Activated T-cell treated with anti-CD3 and anti-CD28 coated beads, Interleukin-2, amount 50 U/mL, for 72 hours (primary cell): ENCODE data around the gene MRPS27. TPM values are rescaled to one million over a fixed set of nuclear protein-coding genes. Genes with fewer than 3 reads are reported as not detected.

Experiments
- ATAC-seq, 2 donors: fragments of 150-1000 bp; cut with Tn5 transposase; replicated peaks in 1 of 2; 2 replicates each; pipeline ENCODE4 v1.10.0; 2021; ENCODE audit warnings: moderate library complexity in 2 of 2, mild to moderate bottlenecking in 1 of 2
- DNase-seq, 2 donors: peaks; one replicate each; pipeline ENCODE4 v3.0.0; 2021 to 2022; ENCODE audit warnings: mixed read lengths in 1 of 2
- H3K27ac Mint-ChIP-seq: one replicate; pipeline ENCODE4 v1.8.0; 2022; ENCODE audit warnings: mild to moderate bottlenecking, moderate library complexity, mixed read lengths
- H3K27me3 Mint-ChIP-seq: one replicate; pipeline ENCODE4 v1.8.0; 2022; ENCODE audit warnings: low read depth, mixed read lengths
- H3K36me3 Mint-ChIP-seq, 2 donors: one replicate each; pipeline ENCODE4 v1.8.0; 2022; ENCODE audit warnings: mixed read lengths in 2 of 2, mild to moderate bottlenecking in 1 of 2; ENCODE audit not compliant: insufficient read depth in 2 of 2
- H3K4me1 Mint-ChIP-seq: one replicate; pipeline ENCODE4 v1.8.0; 2022; ENCODE audit warnings: low read depth, mixed read lengths
- H3K4me3 Mint-ChIP-seq, 2 donors: one replicate each; pipeline ENCODE4 v1.8.0; 2022; ENCODE audit warnings: mild to moderate bottlenecking in 2 of 2, mixed read lengths in 2 of 2, moderate library complexity in 2 of 2
- H3K9me3 Mint-ChIP-seq, 2 donors: one replicate each; pipeline ENCODE4 v1.8.0; 2022; ENCODE audit warnings: mixed read lengths in 2 of 2
- total RNA-seq, 2 donors: library from RNA; stranded (reverse); gene quantifications; one replicate each; pipeline ENCODE4 v1.2.3, GENCODE V29; 2022

MRPS27 gene
- total RNA-seq: 10 to 100 TPM; 80.5 to 83.7 TPM

DNA sequence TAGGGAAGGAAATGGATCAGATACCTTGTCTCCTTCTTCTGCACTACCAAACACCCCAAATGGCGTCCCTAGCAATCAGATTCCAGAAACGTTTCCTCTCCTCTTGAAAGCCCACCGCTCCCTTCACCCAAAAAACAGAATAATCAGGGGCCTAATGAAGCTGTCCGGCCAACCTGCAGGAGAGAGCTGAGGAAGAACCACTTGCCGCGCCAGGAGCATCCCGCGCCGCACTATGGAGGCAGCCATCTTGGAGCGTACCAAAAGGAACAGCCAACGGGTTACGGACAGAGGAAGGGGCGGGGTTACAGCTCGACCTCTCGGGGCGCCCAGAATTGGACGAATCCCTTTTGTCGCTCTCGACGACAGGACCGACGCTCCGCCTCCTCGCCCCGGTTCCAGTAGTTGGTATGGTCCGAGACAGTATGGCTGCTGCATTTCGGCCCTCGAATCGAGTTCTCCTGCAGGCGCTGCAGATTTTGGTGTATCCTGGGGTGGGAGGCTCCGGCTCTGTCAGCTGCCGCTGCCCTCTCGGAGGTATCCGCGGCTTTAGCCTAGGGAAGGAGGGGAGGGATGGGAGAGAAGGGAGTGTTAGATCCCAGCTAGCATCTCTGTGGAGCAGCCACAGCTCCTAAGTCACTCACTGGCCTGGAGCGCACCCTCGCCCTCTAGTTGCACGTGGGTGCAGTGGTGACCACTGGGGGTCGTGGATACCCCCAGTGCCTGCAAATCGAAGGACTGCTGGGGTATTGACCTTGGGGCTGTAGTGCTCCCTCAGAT is at the start of gene MRPS27, which contains the start of gene PTCD2:
MRPS27 (minus strand) TSS at position 265 of the 777 bp plus-strand sequence; CDS start at position 246, 19 bp downstream.
PTCD2 (plus strand) TSS at position 398 of the 777 bp plus-strand sequence; CDS start at position 408, 10 bp downstream.
- H3K27me3 Mint-ChIP-seq: no peaks in the 10 kb centered on the region
- H3K4me1 Mint-ChIP-seq: peaks cover 45% of the 10 kb centered on the region
- H3K27ac Mint-ChIP-seq: peak within 1 kb of the TSS; percentile 93
- H3K36me3 Mint-ChIP-seq: peaks cover 8 to 10% of the 10 kb centered on the region in 2 donors
- peak; percentile 100 for ATAC-seq
- no peaks in the 10 kb centered on the region for H3K9me3 Mint-ChIP-seq
- H3K4me3 Mint-ChIP-seq: peak within 1 kb of the TSS; percentile 90 to 97
- DNase-seq: peak; percentile 92 to 96

- no peak for DNase-seq
- ATAC-seq: no peak
- Mint-ChIP-seq H3K4me1 (peaks cover 6% of the 10 kb centered on the region), H3K9me3 (no peaks in the 10 kb centered on the region), H3K36me3 (peaks cover 2 to 3% of the 10 kb centered on the region in 2 donors), H3K4me3 (no peak overlapping the region), H3K27ac (no peak overlapping the region), H3K27me3 (no peaks in the 10 kb centered on the region)
Observed at GRCh38 chr5:72369711-72370110, 49.7 kb upstream of the MRPS27 start.

DNA sequence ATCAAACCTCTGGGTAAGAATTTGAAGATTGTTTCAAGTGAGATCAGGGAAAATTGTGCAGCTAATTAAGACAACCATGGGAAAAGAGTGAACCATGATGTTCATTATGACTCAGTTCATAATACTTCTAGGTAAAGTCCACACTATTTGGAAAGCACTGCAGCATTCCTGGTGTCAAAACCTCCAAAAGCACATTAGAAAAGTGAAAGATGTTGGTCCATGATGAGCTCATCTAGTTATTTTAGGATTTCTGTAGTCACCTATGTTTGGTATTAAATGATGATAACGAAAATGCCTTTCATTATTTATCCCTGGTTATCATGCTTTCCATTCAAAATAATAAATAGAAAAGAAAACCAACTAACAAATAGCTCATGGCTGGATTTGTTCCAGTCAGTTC is 49.3 kb upstream of the MRPS27 start:
- no peaks in the 10 kb centered on the region for H3K9me3 Mint-ChIP-seq
- no peaks in the 10 kb centered on the region for H3K27me3 Mint-ChIP-seq
- peaks cover 6% of the 10 kb centered on the region for H3K4me1 Mint-ChIP-seq
- peaks cover 2 to 3% of the 10 kb centered on the region in 2 donors for H3K36me3 Mint-ChIP-seq
- DNase-seq (no peak), ATAC-seq (no peak)
- H3K4me3 Mint-ChIP-seq: no peak overlapping the region
- no peak overlapping the region for H3K27ac Mint-ChIP-seq

DNA sequence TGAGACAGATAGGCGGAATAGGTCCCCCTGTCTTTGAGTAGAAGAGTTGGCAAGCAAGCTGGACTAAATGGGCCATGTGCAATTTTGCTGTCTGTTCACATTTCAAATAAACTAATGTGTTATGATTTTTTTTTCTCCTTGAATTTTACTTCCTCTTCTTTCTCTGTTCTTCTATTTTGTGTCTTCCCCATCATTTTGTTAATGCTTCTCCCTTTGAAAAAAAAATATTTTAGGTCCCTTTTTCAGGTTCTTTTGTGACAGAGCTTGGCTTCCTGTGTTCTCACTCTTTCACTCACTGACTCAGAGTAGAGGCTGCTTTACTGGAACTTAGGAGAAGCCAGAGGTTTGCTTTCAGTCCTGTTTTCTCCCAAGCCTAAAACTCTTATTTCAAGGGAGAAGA is 48.2 kb upstream of the MRPS27 start:
- peak overlapping the region; percentile 71 for H3K27ac Mint-ChIP-seq
- DNase-seq (no peak), ATAC-seq (no peak)
- H3K9me3 Mint-ChIP-seq: no peaks in the 10 kb centered on the region
- H3K4me3 Mint-ChIP-seq: peak overlapping the region in 1 of 2 donors; percentile 36
- H3K4me1 Mint-ChIP-seq: peaks cover 6% of the 10 kb centered on the region
- H3K27me3 Mint-ChIP-seq: no peaks in the 10 kb centered on the region
- peaks cover 2 to 3% of the 10 kb centered on the region in 2 donors for H3K36me3 Mint-ChIP-seq

- peak; percentile 36 to 38 for DNase-seq
- peak in 1 of 2 donors; percentile 61 for ATAC-seq
- no peak overlapping the region for H3K27ac Mint-ChIP-seq
- H3K27me3 Mint-ChIP-seq: no peaks in the 10 kb centered on the region
- H3K4me1 Mint-ChIP-seq: peaks cover 6% of the 10 kb centered on the region
- H3K36me3 Mint-ChIP-seq: peaks cover 7 to 9% of the 10 kb centered on the region in 2 donors
- no peaks in the 10 kb centered on the region for H3K9me3 Mint-ChIP-seq
- H3K4me3 Mint-ChIP-seq: no peak overlapping the region
Observed at GRCh38 chr5:72366324-72366976, 46.4 kb upstream of the MRPS27 start.

DNA sequence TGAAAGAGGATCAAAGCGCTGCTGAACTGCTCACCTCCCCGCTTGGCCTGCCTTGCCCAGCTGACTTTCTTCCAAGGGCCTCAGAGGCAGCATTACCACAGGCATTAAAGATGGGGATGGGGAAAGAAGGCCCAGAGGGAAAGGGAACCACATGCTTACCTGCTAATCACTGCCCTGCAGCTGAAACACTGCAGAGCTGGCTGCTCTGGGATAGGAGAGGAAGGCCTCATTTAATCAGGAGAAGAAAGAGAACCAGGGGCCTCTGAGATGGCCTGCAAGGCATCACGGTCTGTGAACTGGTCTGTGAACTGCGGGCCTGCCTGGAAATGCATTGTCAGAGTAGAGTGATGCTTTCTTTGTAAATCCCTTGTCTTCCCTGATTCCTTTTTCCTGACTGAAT is 44.9 kb upstream of the MRPS27 start:
- no peaks in the 10 kb centered on the region for H3K9me3 Mint-ChIP-seq
- H3K27me3 Mint-ChIP-seq: no peaks in the 10 kb centered on the region
- no peak overlapping the region for H3K4me3 Mint-ChIP-seq
- H3K27ac Mint-ChIP-seq: no peak overlapping the region
- ATAC-seq (no peak), DNase-seq (no peak)
- peaks cover 4 to 7% of the 10 kb centered on the region in 2 donors for H3K36me3 Mint-ChIP-seq
- H3K4me1 Mint-ChIP-seq: peaks cover 6% of the 10 kb centered on the region

GRCh38 chr5:72364171-72364570 is 44.1 kb upstream of the MRPS27 start:
- no peak for DNase-seq
- no peak for ATAC-seq
- H3K27ac Mint-ChIP-seq: no peak overlapping the region
- H3K36me3 Mint-ChIP-seq: peaks cover 4 to 11% of the 10 kb centered on the region in 2 donors
- H3K9me3 Mint-ChIP-seq: no peaks in the 10 kb centered on the region
- H3K4me3 Mint-ChIP-seq: no peak overlapping the region
- H3K4me1 Mint-ChIP-seq: peaks cover 6% of the 10 kb centered on the region
- H3K27me3 Mint-ChIP-seq: no peaks in the 10 kb centered on the region

- Mint-ChIP-seq H3K27ac (no peak overlapping the region), H3K4me1 (peaks cover 3% of the 10 kb centered on the region)
Observed at GRCh38 chr5:72363166-72363802, 43.2 kb upstream of the MRPS27 start.

DNA sequence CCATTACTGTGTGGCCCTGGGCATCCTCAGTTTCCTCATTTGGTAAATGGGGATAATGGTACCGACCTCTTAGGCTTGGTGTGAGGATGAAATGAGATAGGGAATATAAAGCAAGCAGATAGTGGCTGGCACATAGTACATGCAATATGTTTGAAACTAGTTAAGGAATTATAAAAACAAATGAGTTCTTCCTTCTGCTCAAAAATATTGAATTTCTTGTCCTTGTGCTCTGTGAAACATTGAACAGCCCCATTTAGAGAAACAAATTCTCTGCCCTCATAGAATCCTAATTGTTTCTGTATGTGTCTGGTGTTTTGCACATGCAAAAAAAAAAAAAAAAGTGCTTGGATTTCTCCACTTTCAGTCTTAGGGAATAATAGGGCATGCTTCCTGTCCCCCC is 39.8 kb upstream of the MRPS27 start:
- no peaks in the 10 kb centered on the region for H3K27me3 Mint-ChIP-seq
- peaks cover 4 to 14% of the 10 kb centered on the region in 2 donors for H3K36me3 Mint-ChIP-seq
- no peaks in the 10 kb centered on the region for H3K9me3 Mint-ChIP-seq
- no peaks in the 10 kb centered on the region for H3K4me1 Mint-ChIP-seq
- H3K4me3 Mint-ChIP-seq: no peak overlapping the region
- H3K27ac Mint-ChIP-seq: no peak overlapping the region
- ATAC-seq (no peak), DNase-seq (no peak)

More at GRCh38 chr5:72363166-72363802, 43.2 kb upstream of the MRPS27 start:
- ATAC-seq: no peak
- peaks cover 4 to 13% of the 10 kb centered on the region in 2 donors for H3K36me3 Mint-ChIP-seq
- H3K4me3 Mint-ChIP-seq: no peak overlapping the region
- H3K27me3 Mint-ChIP-seq: no peaks in the 10 kb centered on the region
- DNase-seq: no peak
- H3K9me3 Mint-ChIP-seq: no peaks in the 10 kb centered on the region

GRCh38 chr5:72358925-72359324 is 38.9 kb upstream of the MRPS27 start:
- H3K4me3 Mint-ChIP-seq: no peak overlapping the region
- H3K9me3 Mint-ChIP-seq: no peaks in the 10 kb centered on the region
- no peak for ATAC-seq
- H3K36me3 Mint-ChIP-seq: peaks cover 4 to 14% of the 10 kb centered on the region in 2 donors
- DNase-seq: no peak
- no peak overlapping the region for H3K27ac Mint-ChIP-seq
- no peaks in the 10 kb centered on the region for H3K27me3 Mint-ChIP-seq
- no peaks in the 10 kb centered on the region for H3K4me1 Mint-ChIP-seq

- no peaks in the 10 kb centered on the region for H3K4me1 Mint-ChIP-seq
- ATAC-seq (no peak), DNase-seq (no peak)
- H3K9me3 Mint-ChIP-seq: no peaks in the 10 kb centered on the region
- no peak overlapping the region for H3K27ac Mint-ChIP-seq
- H3K27me3 Mint-ChIP-seq: no peaks in the 10 kb centered on the region
- H3K36me3 Mint-ChIP-seq: peaks cover 2 to 11% of the 10 kb centered on the region in 2 donors
- no peak overlapping the region for H3K4me3 Mint-ChIP-seq
Observed at GRCh38 chr5:72356361-72356760, 36.3 kb upstream of the MRPS27 start.

GRCh38 chr5:72355706-72356299 is 35.8 kb upstream of the MRPS27 start:
- Mint-ChIP-seq H3K9me3 (peaks cover 0 to 2% of the 10 kb centered on the region in 2 donors), H3K4me1 (no peaks in the 10 kb centered on the region), H3K36me3 (peaks cover 3 to 16% of the 10 kb centered on the region in 2 donors), H3K27ac (no peak overlapping the region), H3K27me3 (no peaks in the 10 kb centered on the region), H3K4me3 (no peak overlapping the region)
- DNase-seq: no peak
- ATAC-seq: no peak

- DNase-seq: no peak
- Mint-ChIP-seq H3K36me3 (peaks cover 6 to 12% of the 10 kb centered on the region in 2 donors), H3K9me3 (peaks cover 0 to 3% of the 10 kb centered on the region in 2 donors), H3K4me1 (peaks cover 19% of the 10 kb centered on the region), H3K27me3 (no peaks in the 10 kb centered on the region), H3K27ac (no peak overlapping the region), H3K4me3 (no peak overlapping the region)
- ATAC-seq: no peak
Observed at GRCh38 chr5:72353046-72353445, 33.0 kb upstream of the MRPS27 start.
